H9 (cell line): ENCODE measurements around the gene AKT1. TPM values are rescaled to one million over a fixed set of nuclear protein-coding genes. Genes with fewer than 3 reads are reported as not detected.

Experiments used
- DNase-seq: peaks from one replicate; pipeline ENCODE4 v3.0.0-alpha.2; 2017
- H2AFZ ChIP-seq: one replicate; pipeline ENCODE4 v1.6.1; 2013; ENCODE audit warnings: mild to moderate bottlenecking, low read length, control low read depth, moderate library complexity
- H2AK5ac ChIP-seq: 2 replicates; pipeline ENCODE4 v1.6.1; 2013; ENCODE audit warnings: low read length, control low read depth, mixed read lengths; ENCODE audit not compliant: insufficient read length
- H2BK120ac ChIP-seq: one replicate; pipeline ENCODE4 v1.6.1; 2013; ENCODE audit warnings: low read depth, mild to moderate bottlenecking, low read length, control low read depth, inconsistent platforms; ENCODE audit not compliant: poor library complexity, severe bottlenecking
- H2BK12ac ChIP-seq: 2 replicates; pipeline ENCODE4 v1.6.1; 2013; ENCODE audit warnings: low read length, control low read depth, mixed read lengths, low read depth; ENCODE audit not compliant: insufficient read length
- H2BK15ac ChIP-seq: 2 replicates; pipeline ENCODE4 v1.6.1; 2013; ENCODE audit warnings: low read depth, low read length, control low read depth
- H2BK20ac ChIP-seq: one replicate; pipeline ENCODE4 v1.6.1; 2013; ENCODE audit warnings: low read depth, mild to moderate bottlenecking, low read length, control low read depth, inconsistent platforms; ENCODE audit not compliant: poor library complexity, severe bottlenecking
- H2BK5ac ChIP-seq: 2 replicates; pipeline ENCODE4 v1.6.1; 2013; ENCODE audit warnings: low read length, control low read depth, mixed read lengths; ENCODE audit not compliant: insufficient read length
- H3K14ac ChIP-seq: 2 replicates; pipeline ENCODE4 v1.6.1; 2013; ENCODE audit warnings: low read length, control low read depth; ENCODE audit not compliant: insufficient read depth
- H3K18ac ChIP-seq: 2 replicates; pipeline ENCODE4 v1.6.1; 2013; ENCODE audit warnings: low read depth, mild to moderate bottlenecking, mixed read lengths, low read length, control low read depth; ENCODE audit not compliant: insufficient read length
- H3K23ac ChIP-seq: 2 replicates; pipeline ENCODE4 v1.6.1; 2013; ENCODE audit warnings: low read length, control low read depth, mixed read lengths, low read depth; ENCODE audit not compliant: insufficient read length
- H3K23me2 ChIP-seq: 2 replicates; pipeline ENCODE4 v1.6.1; 2013; ENCODE audit warnings: low read depth, mild to moderate bottlenecking, mixed read lengths, low read length, control low read depth; ENCODE audit not compliant: insufficient read length, poor library complexity, severe bottlenecking
- H3K27ac ChIP-seq: 2 replicates; pipeline ENCODE4 v1.5.1; 2013; ENCODE audit warnings: low read length, control low read depth, mixed read lengths, low read depth; ENCODE audit not compliant: insufficient read length
- H3K27me3 ChIP-seq: 2 replicates; pipeline ENCODE4 v1.6.1; 2013; ENCODE audit warnings: low read length, control low read depth, inconsistent platforms; ENCODE audit not compliant: insufficient read depth
- H3K4ac ChIP-seq: 2 replicates; pipeline ENCODE4 v1.6.1; 2013; ENCODE audit warnings: low read depth, mild to moderate bottlenecking, control low read depth, inconsistent platforms, low read length, moderate library complexity
- H3K4me1 ChIP-seq: 2 replicates; pipeline ENCODE4 v1.6.1; 2013; ENCODE audit warnings: low read length, control low read depth, inconsistent platforms; ENCODE audit not compliant: insufficient read depth
- H3K4me2 ChIP-seq: 2 replicates; pipeline ENCODE4 v1.6.1; 2013; ENCODE audit warnings: low read length, control low read depth, mixed read lengths; ENCODE audit not compliant: insufficient read length, insufficient read depth
- H3K56ac ChIP-seq: 2 replicates; pipeline ENCODE4 v1.6.1; 2013; ENCODE audit warnings: low read depth, mild to moderate bottlenecking, mixed read lengths, low read length, control low read depth; ENCODE audit not compliant: insufficient read length
- H3K79me1 ChIP-seq: 2 replicates; pipeline ENCODE4 v1.6.1; 2013; ENCODE audit warnings: low read depth, mild to moderate bottlenecking, moderate library complexity, low read length, control low read depth, inconsistent platforms; ENCODE audit not compliant: insufficient read depth, poor library complexity, severe bottlenecking
- H3K79me2 ChIP-seq: 2 replicates; pipeline ENCODE4 v1.6.1; 2013; ENCODE audit warnings: low read length, control low read depth, inconsistent platforms; ENCODE audit not compliant: insufficient read depth
- H3K9ac ChIP-seq: 2 replicates; pipeline ENCODE4 v1.6.1; 2013; ENCODE audit warnings: low read length, control low read depth, mixed read lengths; ENCODE audit not compliant: insufficient read length; ENCODE audit errors: extremely low read depth
- H3K9me3 ChIP-seq: one replicate; pipeline ENCODE4 v1.6.1; 2013; ENCODE audit warnings: low read depth, low read length, inconsistent platforms; ENCODE audit not compliant: control insufficient read depth
- H3T11ph ChIP-seq: one replicate; pipeline ENCODE4 v1.6.1; 2013; ENCODE audit warnings: mild to moderate bottlenecking, low read length, control low read depth, inconsistent platforms
- H4K20me1 ChIP-seq: one replicate; pipeline ENCODE4 v1.6.1; 2013; ENCODE audit not compliant: control insufficient read depth, insufficient read length, insufficient read depth
- H4K5ac ChIP-seq: 2 replicates; pipeline ENCODE4 v1.6.1; 2013; ENCODE audit warnings: low read depth, mild to moderate bottlenecking, mixed read lengths, low read length, control low read depth; ENCODE audit not compliant: insufficient read length
- H4K8ac ChIP-seq: replicated peaks from 2 replicates; pipeline ENCODE4 v1.6.1; 2013; ENCODE audit warnings: low read length, control low read depth, mixed read lengths, low read depth; ENCODE audit not compliant: insufficient read length
- H4K91ac ChIP-seq: 2 replicates; pipeline ENCODE4 v1.6.1; 2013; ENCODE audit warnings: low read depth, mild to moderate bottlenecking, moderate library complexity, mixed read lengths, low read length, control low read depth; ENCODE audit not compliant: insufficient read length
- H3K27ac Mint-ChIP-seq, 3 experiments: 2 replicates in 2 of 3; 3 replicates in 1 of 3; pipeline ENCODE4 v1.8.0; 2020 to 2021; ENCODE audit warnings: mixed read lengths in 3 of 3, mild to moderate bottlenecking in 1 of 3, moderate library complexity in 1 of 3
- H3K27me3 Mint-ChIP-seq: 2 replicates; pipeline ENCODE4 v1.8.0; 2021; ENCODE audit warnings: low read depth, mild to moderate bottlenecking, moderate library complexity, mixed read lengths
- H3K36me3 Mint-ChIP-seq, 3 experiments: 2 replicates in 2 of 3; 3 replicates in 1 of 3; pipeline ENCODE4 v1.8.0; 2020 to 2021; ENCODE audit warnings: low read depth in 3 of 3, mixed read lengths in 3 of 3; ENCODE audit not compliant: insufficient read depth in 1 of 3
- H3K4me1 Mint-ChIP-seq, 2 experiments: 2 replicates each; pipeline ENCODE4 v1.8.0; 2020; ENCODE audit warnings: mixed read lengths in 2 of 2
- H3K4me3 Mint-ChIP-seq, 2 experiments: 2 replicates in 1 of 2; 3 replicates in 1 of 2; pipeline ENCODE4 v1.8.0; 2020 to 2021; ENCODE audit warnings: mild to moderate bottlenecking in 2 of 2, mixed read lengths in 2 of 2, moderate library complexity in 1 of 2
- H3K9me3 Mint-ChIP-seq, 2 experiments: 2 replicates in 1 of 2; 3 replicates in 1 of 2; pipeline ENCODE4 v1.8.0; 2020; ENCODE audit warnings: mild to moderate bottlenecking in 2 of 2, mixed read lengths in 2 of 2, moderate library complexity in 1 of 2
- CTCF ChIP-seq: fragments of 200-600 bp; sonication (generic); conservative IDR thresholded peaks from 3 replicates; pipeline ENCODE4 v1.8.0; 2021; ENCODE audit warnings: antibody characterized with exemption, mild to moderate bottlenecking
- WGBS: extraction: QIAGEN DNeasy Blood & Tissue Kit; methylation state at CpG from one replicate; pipeline ENCODE4 v1.1.7; 2013; ENCODE audit warnings: missing lambda C conversion rate, low lambda C conversion rate, mixed read lengths; ENCODE audit not compliant: insufficient read length; ENCODE audit errors: extremely low coverage; 5-methylcytosine and 5-hydroxymethylcytosine counted together
- total RNA-seq: library from RNA; stranded (reverse); gene quantifications from 2 replicates; pipeline ENCODE4 v1.2.1, GENCODE V29; 2021

AKT1 gene
- total RNA-seq, 1 experiment from 2014 or later: 101 TPM

GRCh38 chr14:104796687-104797081 lies 1.1 kb upstream of the AKT1 start:
- H3K36me3 Mint-ChIP-seq: peaks cover under 1 to 2% (median 1%) of the 10 kb centered on the region in 3 experiments; a peak in 4 of 7 replicates
- DNase-seq: no peak
- H2BK20ac ChIP-seq: no peak overlapping the region
- H3K56ac ChIP-seq: no peak overlapping the region
- H3K27me3 Mint-ChIP-seq: peaks cover 49% of the 10 kb centered on the region
- no peak overlapping the region for H3K18ac ChIP-seq
- no peak overlapping the region for H3T11ph ChIP-seq
- H3K4ac ChIP-seq: no peak overlapping the region
- peak overlapping the region; percentile 65 to 79 for H3K4me3 Mint-ChIP-seq
- peaks cover 13% of the 10 kb centered on the region; the same call in 1 of the 2 replicates for H3K27me3 ChIP-seq
- no peak overlapping the region for H3K9ac ChIP-seq
- H3K4me1 Mint-ChIP-seq: peaks cover 36 to 60% of the 10 kb centered on the region in 2 experiments
- no peak overlapping the region for H2AFZ ChIP-seq
- H4K5ac ChIP-seq: no peak overlapping the region
- H3K79me1 ChIP-seq: peaks cover 3% of the 10 kb centered on the region
- peaks cover 21% of the 10 kb centered on the region for H3K23me2 ChIP-seq
- H2AK5ac ChIP-seq: no peak overlapping the region
- no peaks in the 10 kb centered on the region; the same call in 1 of the 2 replicates for H3K79me2 ChIP-seq
- H3K9me3 Mint-ChIP-seq: no peaks in the 10 kb centered on the region; a peak in 1 of 5 replicates
- no peak overlapping the region for H2BK15ac ChIP-seq
- H3K14ac ChIP-seq: no peak overlapping the region
- H3K27ac Mint-ChIP-seq: no peak overlapping the region
- H4K8ac ChIP-seq: no peak overlapping the region
- H4K91ac ChIP-seq: no peak overlapping the region
- no peak overlapping the region for H3K27ac ChIP-seq
- H3K4me1 ChIP-seq: peaks cover 6% of the 10 kb centered on the region; the same call in 1 of the 2 replicates
- TF ChIP-seq CTCF: no peak
- no peak overlapping the region for H2BK12ac ChIP-seq
- H3K4me2 ChIP-seq: no peak overlapping the region
- no peaks in the 10 kb centered on the region for H4K20me1 ChIP-seq
- WGBS: no CpG with 5 or more reads among the region's 6 CpGs
- no peak overlapping the region for H2BK5ac ChIP-seq
- no peak overlapping the region for H3K23ac ChIP-seq
- H3K9me3 ChIP-seq: no peaks in the 10 kb centered on the region
- H2BK120ac ChIP-seq: no peak overlapping the region
